ENCODE results near the gene TMEM239. TPM values are rescaled to one million over a fixed set of nuclear protein-coding genes. Genes with fewer than 3 reads are reported as not detected.
"Not testable (repeated sequence)": the region's sequence is repeated elsewhere in the genome, so short reads cannot be mapped to it uniquely, and the experiment has no call there.

The TMEM239 gene
- total RNA-seq, 3 donors from 2014 or later, result under 0.01 TPM; not detected in 2

- H3K27me3 ChIP-seq, result peaks cover 0 to 20% of the 10 kb centered on the region in 2 donors
- H3K27ac ChIP-seq, result no peak overlapping the region
- no peak for DNase-seq (ENCODE audit: low spot score in 2 of 2)
Measured at GRCh38 chr20:2804852-2805688, 11.1 kb upstream of the TMEM239 start.

GRCh38 chr20:2805689-2806350, 10.3 kb upstream of the TMEM239 start:
- no peak overlapping the region for H3K27ac ChIP-seq
- no peak for DNase-seq (ENCODE audit: low spot score in 2 of 2)
- no peak overlapping the region for H3K4me3 ChIP-seq
- no peaks in the 10 kb centered on the region for H3K4me1 ChIP-seq
- intact Hi-C loops (cut with DNase I; ENCODE audit: low total_unique reads), result no loop called here
- H3K36me3 ChIP-seq, result no peaks in the 10 kb centered on the region
- no peak for TF ChIP-seq POLR2AphosphoS5 (IDR thresholded peaks at IDR 0.05)
- no peak for TF ChIP-seq CTCF (IDR thresholded peaks at IDR 0.05)
- no peak for TF ChIP-seq POLR2A (IDR thresholded peaks at IDR 0.05)
- no peaks in the 10 kb centered on the region for H3K9me3 ChIP-seq
- peaks cover 0 to 20% of the 10 kb centered on the region in 2 donors for H3K27me3 ChIP-seq

More at GRCh38 chr20:2804852-2805688, 11.1 kb upstream of the TMEM239 start:
- H3K9me3 ChIP-seq, result no peaks in the 10 kb centered on the region
- H3K36me3 ChIP-seq, result no peaks in the 10 kb centered on the region
- peak overlapping the region in 1 of 3 donors; percentile 25 for H3K4me3 ChIP-seq
- TF ChIP-seq POLR2AphosphoS5 (IDR thresholded peaks at IDR 0.05) (no peak), POLR2A (IDR thresholded peaks at IDR 0.05) (no peak), CTCF (IDR thresholded peaks at IDR 0.05) (no peak)
- intact Hi-C loops (cut with DNase I; ENCODE audit: low total_unique reads), result no loop called here
- H3K4me1 ChIP-seq, result no peaks in the 10 kb centered on the region

GRCh38 chr20:2806351-2806701, 9.8 kb upstream of the TMEM239 start:
- peaks cover 0 to 20% of the 10 kb centered on the region in 2 donors for H3K27me3 ChIP-seq

GRCh38 chr20:2807019-2807418, 9.1 kb upstream of the TMEM239 start:
- Histone ChIP-seq H3K27ac (no peak overlapping the region), H3K9me3 (no peaks in the 10 kb centered on the region), H3K4me1 (no peaks in the 10 kb centered on the region), H3K36me3 (no peaks in the 10 kb centered on the region), H3K4me3 (no peak overlapping the region), H3K27me3 (peaks cover 0 to 20% of the 10 kb centered on the region in 2 donors)
- no peak for DNase-seq (ENCODE audit: low spot score in 2 of 2)
- intact Hi-C loops (cut with DNase I; ENCODE audit: low total_unique reads), result no loop called here
- TF ChIP-seq POLR2A (IDR thresholded peaks at IDR 0.05) (no peak), CTCF (IDR thresholded peaks at IDR 0.05) (no peak), POLR2AphosphoS5 (IDR thresholded peaks at IDR 0.05) (no peak)

More at GRCh38 chr20:2806351-2806701, 9.8 kb upstream of the TMEM239 start:
- Histone ChIP-seq H3K4me3 (no peak overlapping the region), H3K36me3 (no peaks in the 10 kb centered on the region), H3K4me1 (no peaks in the 10 kb centered on the region), H3K27ac (no peak overlapping the region), H3K9me3 (no peaks in the 10 kb centered on the region)
- no peak for DNase-seq (ENCODE audit: low spot score in 2 of 2)
- intact Hi-C loops (cut with DNase I; ENCODE audit: low total_unique reads), result no loop called here
- TF ChIP-seq CTCF (IDR thresholded peaks at IDR 0.05) (no peak), POLR2AphosphoS5 (IDR thresholded peaks at IDR 0.05) (no peak), POLR2A (IDR thresholded peaks at IDR 0.05) (no peak)

GRCh38 chr20:2807929-2808328, 8.2 kb upstream of the TMEM239 start:
- H3K4me3 ChIP-seq; H3K36me3 ChIP-seq; DNase-seq (ENCODE audit: low spot score in 2 of 2); H3K27ac ChIP-seq; H3K9me3 ChIP-seq; H3K4me1 ChIP-seq; intact Hi-C loops (cut with DNase I; ENCODE audit: low total_unique reads): not testable (repeated sequence)
- peaks cover 0 to 20% of the 10 kb centered on the region in 2 donors for H3K27me3 ChIP-seq

Measured in breast epithelium (tissue), 4 donors.